Karpas-422 (cell line): ENCODE results near the gene KRTAP10-5. TPM values are rescaled to one million over a fixed set of nuclear protein-coding genes. Genes with fewer than 3 reads are reported as not detected.
A peak's percentile ranks its signal among the peaks of the same experiment; 100 is the strongest.
"Not testable (repeated sequence)": the region's sequence is repeated elsewhere in the genome, so short reads cannot be mapped to it uniquely, and the experiment has no call there.

ENCODE experiments used
- DNase-seq: peaks from one replicate; pipeline ENCODE4 v3.0.0-alpha.2; 2015
- H2AFZ ChIP-seq: fragments of 200-600 bp; sonication (generic); 2 replicates; pipeline ENCODE4 v1.6.1; 2014; ENCODE audit warnings: antibody characterized with exemption, low read length, mixed read lengths
- H3K27ac ChIP-seq: fragments of 200-600 bp; sonication (generic); 2 replicates; pipeline ENCODE4 v1.5.1; 2014; ENCODE audit warnings: mild to moderate bottlenecking, low read length, moderate library complexity
- H3K27me3 ChIP-seq: fragments of 200-600 bp; sonication (generic); 2 replicates; pipeline ENCODE4 v1.6.1; 2014; ENCODE audit warnings: low read length, mixed read lengths
- H3K36me3 ChIP-seq: fragments of 200-600 bp; sonication (generic); 2 replicates; pipeline ENCODE4 v1.6.1; 2014; ENCODE audit warnings: low read length, mixed read lengths; ENCODE audit not compliant: insufficient read depth
- H3K4me1 ChIP-seq: fragments of 200-600 bp; sonication (generic); 2 replicates; pipeline ENCODE4 v1.6.1; 2014; ENCODE audit warnings: mild to moderate bottlenecking, low read length, mixed read lengths
- H3K4me2 ChIP-seq: fragments of 200-600 bp; sonication (generic); 2 replicates; pipeline ENCODE4 v1.6.1; 2014; ENCODE audit warnings: low read length, low read depth, mild to moderate bottlenecking; ENCODE audit not compliant: poor library complexity, severe bottlenecking
- H3K4me3 ChIP-seq: fragments of 200-600 bp; sonication (generic); 2 replicates; pipeline ENCODE4 v1.5.1; 2014; ENCODE audit warnings: mild to moderate bottlenecking, antibody characterized with exemption, low read length, mixed read lengths
- H3K79me2 ChIP-seq: fragments of 200-600 bp; sonication (generic); 2 replicates; pipeline ENCODE4 v1.6.1; 2014; ENCODE audit warnings: mild to moderate bottlenecking, low read length, mixed read lengths
- H3K9ac ChIP-seq: fragments of 200-600 bp; sonication (generic); 2 replicates; pipeline ENCODE4 v1.6.0; 2014; ENCODE audit warnings: low read length
- H3K9me2 ChIP-seq: fragments of 200-600 bp; sonication (generic), shearing (Covaris generic); replicated peaks from 2 replicates; pipeline ENCODE4 v1.6.0; 2014; ENCODE audit warnings: mild to moderate bottlenecking, low read length, moderate library complexity; ENCODE audit not compliant: insufficient read depth
- H3K9me3 ChIP-seq: fragments of 300-700, 200-600 bp; sonication (generic); 2 replicates; pipeline ENCODE4 v1.6.1; 2014; ENCODE audit warnings: low read length, mixed read lengths
- H4K20me1 ChIP-seq: fragments of 200-600 bp; sonication (generic); 2 replicates; pipeline ENCODE4 v1.6.1; 2014; ENCODE audit warnings: mild to moderate bottlenecking, antibody characterized with exemption, low read length, low read depth; ENCODE audit not compliant: insufficient read depth
- total RNA-seq: library from RNA; depleted of rRNA; stranded (reverse); fragments of >200 nt; shearing (Covaris generic); gene quantifications from 2 replicates; pipeline ENCODE4 v1.2.3, GENCODE V29; 2014; ENCODE audit warnings: low replicate concordance

KRTAP10-5 gene
- total RNA-seq, 1 experiment from 2014 or later = not detected

GRCh38 chr21:44573630-44574456, 6.6 kb downstream of the KRTAP10-5 start, which contains the start of gene KRTAP10-4:
KRTAP10-4 (plus strand) TSS chr21:44573729; CDS start chr21:44573759, 30 bp downstream.
- not testable (repeated sequence) for H3K4me2 ChIP-seq, H3K9ac ChIP-seq, H3K79me2 ChIP-seq, H3K27ac ChIP-seq, H3K9me3 ChIP-seq, H3K27me3 ChIP-seq, DNase-seq, H2AFZ ChIP-seq, H3K36me3 ChIP-seq, H3K4me3 ChIP-seq, H3K4me1 ChIP-seq, H3K9me2 ChIP-seq, H4K20me1 ChIP-seq

GRCh38 chr21:44572959-44573583, 7.3 kb downstream of the KRTAP10-5 start:
- Histone ChIP-seq H3K9me3 (no peaks in the 10 kb centered on the region), H3K27me3 (no peaks in the 10 kb centered on the region), H3K4me3 (no peak overlapping the region), H3K36me3 (no peaks in the 10 kb centered on the region), H2AFZ (no peak overlapping the region), H3K9me2 (no peaks in the 10 kb centered on the region), H3K9ac (no peak overlapping the region), H3K79me2 (no peaks in the 10 kb centered on the region), H3K4me2 (no peak overlapping the region), H3K4me1 (no peaks in the 10 kb centered on the region; the same call in 1 of the 2 replicates), H4K20me1 (no peaks in the 10 kb centered on the region), H3K27ac (no peak overlapping the region)
- no peak for DNase-seq

- no peak overlapping the region for H3K9ac ChIP-seq
- DNase-seq = no peak
- no peaks in the 10 kb centered on the region; the same call in 1 of the 2 replicates for H3K4me1 ChIP-seq
Measured at GRCh38 chr21:44571844-44572782, 8.3 kb downstream of the KRTAP10-5 start.

GRCh38 chr21:44571296-44571695, 9.1 kb downstream of the KRTAP10-5 start:
- no peaks in the 10 kb centered on the region for H4K20me1 ChIP-seq
- no peak overlapping the region for H2AFZ ChIP-seq
- H3K27me3 ChIP-seq = no peaks in the 10 kb centered on the region
- H3K79me2 ChIP-seq = no peaks in the 10 kb centered on the region
- no peaks in the 10 kb centered on the region for H3K9me2 ChIP-seq
- H3K4me1 ChIP-seq = peaks cover 8% of the 10 kb centered on the region
- H3K9me3 ChIP-seq = no peaks in the 10 kb centered on the region
- H3K9ac ChIP-seq = no peak overlapping the region
- no peaks in the 10 kb centered on the region for H3K36me3 ChIP-seq
- H3K4me2 ChIP-seq = no peak overlapping the region
- no peak for DNase-seq
- H3K4me3 ChIP-seq = no peak overlapping the region
- H3K27ac ChIP-seq = no peak overlapping the region

More at GRCh38 chr21:44571844-44572782, 8.3 kb downstream of the KRTAP10-5 start:
- H3K27ac ChIP-seq = no peak overlapping the region
- no peaks in the 10 kb centered on the region for H3K79me2 ChIP-seq
- no peaks in the 10 kb centered on the region for H3K36me3 ChIP-seq
- H3K27me3 ChIP-seq = no peaks in the 10 kb centered on the region
- H3K9me3 ChIP-seq = no peaks in the 10 kb centered on the region
- H2AFZ ChIP-seq = no peak overlapping the region
- H4K20me1 ChIP-seq = no peaks in the 10 kb centered on the region
- no peak overlapping the region for H3K4me2 ChIP-seq
- no peak overlapping the region for H3K4me3 ChIP-seq
- no peaks in the 10 kb centered on the region for H3K9me2 ChIP-seq

- Histone ChIP-seq H4K20me1 (no peaks in the 10 kb centered on the region), H3K9ac (no peak overlapping the region), H3K27me3 (no peaks in the 10 kb centered on the region), H3K79me2 (no peaks in the 10 kb centered on the region), H2AFZ (no peak overlapping the region), H3K9me2 (no peaks in the 10 kb centered on the region), H3K27ac (no peak overlapping the region), H3K4me2 (no peak overlapping the region), H3K4me1 (peaks cover 11% of the 10 kb centered on the region), H3K36me3 (no peaks in the 10 kb centered on the region), H3K9me3 (no peaks in the 10 kb centered on the region), H3K4me3 (no peak overlapping the region)
- no peak for DNase-seq
Measured at GRCh38 chr21:44569861-44570517, 10.4 kb downstream of the KRTAP10-5 start.

GRCh38 chr21:44568667-44569556, 11.5 kb downstream of the KRTAP10-5 start:
- no peaks in the 10 kb centered on the region for H4K20me1 ChIP-seq
- 0 out of 2 replicates have a peak overlapping the region, but pooled peaks have one; percentile 20 for H2AFZ ChIP-seq
- H3K27ac ChIP-seq = no peak overlapping the region
- no peak overlapping the region for H3K4me3 ChIP-seq
- H3K4me1 ChIP-seq = peaks cover 11% of the 10 kb centered on the region
- H3K27me3 ChIP-seq = no peaks in the 10 kb centered on the region
- H3K9me2 ChIP-seq = no peaks in the 10 kb centered on the region
- H3K4me2 ChIP-seq = no peak overlapping the region
- H3K79me2 ChIP-seq = no peaks in the 10 kb centered on the region
- H3K9me3 ChIP-seq = no peaks in the 10 kb centered on the region
- no peak overlapping the region for H3K9ac ChIP-seq
- DNase-seq = peak; percentile 48
- H3K36me3 ChIP-seq = no peaks in the 10 kb centered on the region

GRCh38 chr21:44568261-44568660, 12.1 kb downstream of the KRTAP10-5 start:
- Histone ChIP-seq H3K79me2 (no peaks in the 10 kb centered on the region), H3K9me3 (no peaks in the 10 kb centered on the region), H3K27me3 (no peaks in the 10 kb centered on the region), H2AFZ (no peak overlapping the region), H3K27ac (no peak overlapping the region), H3K36me3 (no peaks in the 10 kb centered on the region), H3K4me2 (no peak overlapping the region), H3K9ac (no peak overlapping the region), H3K4me3 (no peak overlapping the region), H4K20me1 (no peaks in the 10 kb centered on the region), H3K9me2 (no peaks in the 10 kb centered on the region), H3K4me1 (peaks cover 11% of the 10 kb centered on the region)
- DNase-seq = no peak
